ENCODE results near the gene PRKN.

Gene PRKN

GRCh38 chr6:162090734-162091133, 636.8 kb downstream of the PRKN start:
- TF ChIP-seq POLR2A (IDR thresholded peaks at IDR 0.05; ENCODE audit: low read depth, low read length) = no peak
- DNase-seq (ENCODE audit: insufficient read length, low spot score) (no peak), FAIRE-seq (no peak)

- no peak for FAIRE-seq
- no peak for TF ChIP-seq POLR2A (IDR thresholded peaks at IDR 0.05; ENCODE audit: low read depth, low read length)
Measured at GRCh38 chr6:162088091-162088490, 639.5 kb downstream of the PRKN start.

GRCh38 chr6:162085561-162085960, 642.0 kb downstream of the PRKN start:
- no peak for DNase-seq (ENCODE audit: insufficient read length, low spot score)
- FAIRE-seq = no peak

More at GRCh38 chr6:162088091-162088490, 639.5 kb downstream of the PRKN start:
- no peak for DNase-seq (ENCODE audit: insufficient read length, low spot score)

GRCh38 chr6:162082520-162082919, 645.0 kb downstream of the PRKN start:
- no peak for TF ChIP-seq POLR2A (IDR thresholded peaks at IDR 0.05; ENCODE audit: low read depth, low read length)
- DNase-seq (ENCODE audit: insufficient read length, low spot score) (no peak), FAIRE-seq (no peak)

More at GRCh38 chr6:162085561-162085960, 642.0 kb downstream of the PRKN start:
- TF ChIP-seq POLR2A (IDR thresholded peaks at IDR 0.05; ENCODE audit: low read depth, low read length) = no peak

GRCh38 chr6:162078667-162079066, 648.9 kb downstream of the PRKN start:
- DNase-seq (ENCODE audit: insufficient read length, low spot score) = no peak

GRCh38 chr6:162078126-162078525, 649.4 kb downstream of the PRKN start:
- TF ChIP-seq POLR2A (IDR thresholded peaks at IDR 0.05; ENCODE audit: low read depth, low read length) = no peak
- DNase-seq (ENCODE audit: insufficient read length, low spot score) (no peak), FAIRE-seq (no peak)

More at GRCh38 chr6:162078667-162079066, 648.9 kb downstream of the PRKN start:
- no peak for FAIRE-seq
- no peak for TF ChIP-seq POLR2A (IDR thresholded peaks at IDR 0.05; ENCODE audit: low read depth, low read length)

- FAIRE-seq (no peak), DNase-seq (ENCODE audit: insufficient read length, low spot score) (no peak)
- no peak for TF ChIP-seq POLR2A (IDR thresholded peaks at IDR 0.05; ENCODE audit: low read depth, low read length)
Measured at GRCh38 chr6:162076816-162077215, 650.8 kb downstream of the PRKN start.

GRCh38 chr6:162074641-162075275, 652.8 kb downstream of the PRKN start:
- no peak for FAIRE-seq
- DNase-seq (ENCODE audit: insufficient read length, low spot score) = no peak
- no peak for TF ChIP-seq POLR2A (IDR thresholded peaks at IDR 0.05; ENCODE audit: low read depth, low read length)

GRCh38 chr6:162070639-162071038, 656.9 kb downstream of the PRKN start:
- DNase-seq (ENCODE audit: insufficient read length, low spot score) (no peak), FAIRE-seq (no peak)
- no peak for TF ChIP-seq POLR2A (IDR thresholded peaks at IDR 0.05; ENCODE audit: low read depth, low read length)

- no peak for TF ChIP-seq POLR2A (IDR thresholded peaks at IDR 0.05; ENCODE audit: low read depth, low read length)
- DNase-seq (ENCODE audit: insufficient read length, low spot score) = no peak
- FAIRE-seq = no peak
Measured at GRCh38 chr6:162069995-162070394, 657.6 kb downstream of the PRKN start.

GRCh38 chr6:162068340-162068739, 659.2 kb downstream of the PRKN start:
- no peak for DNase-seq (ENCODE audit: insufficient read length, low spot score)
- no peak for FAIRE-seq
- no peak for TF ChIP-seq POLR2A (IDR thresholded peaks at IDR 0.05; ENCODE audit: low read depth, low read length)

GRCh38 chr6:162063666-162064065, 663.9 kb downstream of the PRKN start:
- FAIRE-seq (no peak), DNase-seq (ENCODE audit: insufficient read length, low spot score) (no peak)
- TF ChIP-seq POLR2A (IDR thresholded peaks at IDR 0.05; ENCODE audit: low read depth, low read length) = no peak

GRCh38 chr6:162058281-162058875, 669.2 kb downstream of the PRKN start:
- TF ChIP-seq POLR2A (IDR thresholded peaks at IDR 0.05; ENCODE audit: low read depth, low read length) = no peak
- FAIRE-seq (no peak), DNase-seq (ENCODE audit: insufficient read length, low spot score) (peak; percentile 5)

- no peak for TF ChIP-seq POLR2A (IDR thresholded peaks at IDR 0.05; ENCODE audit: low read depth, low read length)
- DNase-seq (ENCODE audit: insufficient read length, low spot score) (peak; percentile 19), FAIRE-seq (no peak)
Measured at GRCh38 chr6:162056745-162057144, 670.8 kb downstream of the PRKN start.

GRCh38 chr6:162056061-162056460, 671.5 kb downstream of the PRKN start:
- TF ChIP-seq POLR2A (IDR thresholded peaks at IDR 0.05; ENCODE audit: low read depth, low read length) = no peak
- no peak for DNase-seq (ENCODE audit: insufficient read length, low spot score)
- FAIRE-seq = no peak
